GM21786 (cell line): ENCODE data around the gene OVOL3.
"Not testable (repeated sequence)": the region's sequence is repeated elsewhere in the genome, so short reads cannot be mapped to it uniquely, and the experiment has no call there.

Experiments used
- ATAC-seq: cut with Tn5 transposase; IDR thresholded peaks from one replicate; pipeline ENCODE4 v1.9.1; 2021; ENCODE audit not compliant: unreplicated experiment

The OVOL3 gene

GRCh38 chr19:36125557-36125956, 14.6 kb downstream of the OVOL3 start:
- ATAC-seq = no peak

DNA sequence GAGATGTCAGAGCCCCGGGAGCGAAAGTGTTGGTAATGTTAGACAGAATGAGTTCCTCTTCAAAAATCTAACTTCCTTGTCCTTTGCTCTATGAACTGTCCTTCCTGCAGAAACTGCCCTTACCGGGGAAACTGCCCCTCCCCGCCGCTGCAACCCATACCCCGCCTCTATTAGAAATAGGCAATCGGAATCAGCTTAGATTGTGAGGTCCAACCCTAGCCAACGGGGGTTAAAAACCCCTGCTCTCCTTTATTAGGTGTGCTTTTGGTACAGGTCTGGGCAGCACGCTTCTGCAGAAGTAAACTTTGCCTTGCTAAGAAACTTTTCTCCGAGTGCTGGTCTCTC, 17.4 kb downstream of the OVOL3 start:
- peak; percentile 14 for ATAC-seq

DNA sequence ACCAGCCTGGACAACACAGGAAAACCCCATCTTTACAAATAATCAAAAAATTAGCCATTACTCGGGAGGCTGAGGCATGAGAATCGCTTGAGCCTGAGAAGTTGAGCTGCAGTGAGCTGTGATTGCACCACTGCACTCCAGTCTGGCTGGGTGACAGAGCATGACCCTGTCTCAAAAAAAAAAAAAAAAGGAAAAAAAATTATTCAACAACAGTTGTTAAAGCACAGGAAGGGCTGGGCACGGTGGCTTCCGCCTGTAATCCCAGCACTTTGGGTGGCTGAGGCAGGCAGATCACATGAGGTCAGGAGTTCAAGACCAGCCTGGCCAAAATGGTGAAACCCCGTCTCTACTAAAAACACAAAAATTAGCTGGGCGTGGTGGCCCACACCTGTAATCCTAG, 20.3 kb downstream of the OVOL3 start:
- not testable (repeated sequence) for ATAC-seq

- not testable (repeated sequence) for ATAC-seq
Observed at GRCh38 chr19:36134867-36135266, 23.9 kb downstream of the OVOL3 start.

DNA sequence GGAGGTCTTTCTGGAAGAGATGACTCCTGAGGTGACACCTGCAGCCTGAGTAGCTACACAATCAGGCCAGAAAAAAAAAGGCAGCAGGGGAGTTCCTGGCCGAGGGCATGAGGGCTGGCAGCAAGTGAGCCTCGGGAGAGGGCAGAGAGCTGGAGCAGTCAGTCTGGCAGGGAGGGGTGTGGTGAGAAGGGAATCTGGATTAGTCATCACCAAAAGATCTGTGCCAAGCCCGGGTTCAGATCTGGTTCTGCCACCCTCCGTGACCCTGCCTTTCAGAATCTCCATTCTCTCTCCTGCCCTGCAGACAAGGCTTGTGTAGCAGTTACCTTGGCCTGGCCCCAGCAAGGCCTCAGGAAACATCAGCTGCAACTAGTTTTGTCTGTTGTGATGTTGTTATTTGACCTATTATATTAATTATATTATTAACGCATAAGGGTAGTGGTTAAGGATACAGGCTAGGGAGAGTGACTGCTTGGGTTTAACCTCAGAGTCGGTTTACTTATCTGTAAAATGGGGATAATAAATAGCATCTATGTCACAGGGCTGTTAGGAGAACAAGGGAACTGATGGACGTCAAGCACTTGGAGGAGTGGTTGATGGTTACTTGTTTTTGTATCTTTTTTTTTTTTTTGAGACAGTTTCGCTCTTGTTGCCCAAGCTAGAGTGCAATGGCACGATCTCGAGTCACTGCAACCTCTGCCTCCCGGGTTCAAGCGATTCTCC, 26.2 kb downstream of the OVOL3 start:
- ATAC-seq = no peak

GRCh38 chr19:36139120-36139472, 28.2 kb downstream of the OVOL3 start:
- no peak for ATAC-seq

DNA sequence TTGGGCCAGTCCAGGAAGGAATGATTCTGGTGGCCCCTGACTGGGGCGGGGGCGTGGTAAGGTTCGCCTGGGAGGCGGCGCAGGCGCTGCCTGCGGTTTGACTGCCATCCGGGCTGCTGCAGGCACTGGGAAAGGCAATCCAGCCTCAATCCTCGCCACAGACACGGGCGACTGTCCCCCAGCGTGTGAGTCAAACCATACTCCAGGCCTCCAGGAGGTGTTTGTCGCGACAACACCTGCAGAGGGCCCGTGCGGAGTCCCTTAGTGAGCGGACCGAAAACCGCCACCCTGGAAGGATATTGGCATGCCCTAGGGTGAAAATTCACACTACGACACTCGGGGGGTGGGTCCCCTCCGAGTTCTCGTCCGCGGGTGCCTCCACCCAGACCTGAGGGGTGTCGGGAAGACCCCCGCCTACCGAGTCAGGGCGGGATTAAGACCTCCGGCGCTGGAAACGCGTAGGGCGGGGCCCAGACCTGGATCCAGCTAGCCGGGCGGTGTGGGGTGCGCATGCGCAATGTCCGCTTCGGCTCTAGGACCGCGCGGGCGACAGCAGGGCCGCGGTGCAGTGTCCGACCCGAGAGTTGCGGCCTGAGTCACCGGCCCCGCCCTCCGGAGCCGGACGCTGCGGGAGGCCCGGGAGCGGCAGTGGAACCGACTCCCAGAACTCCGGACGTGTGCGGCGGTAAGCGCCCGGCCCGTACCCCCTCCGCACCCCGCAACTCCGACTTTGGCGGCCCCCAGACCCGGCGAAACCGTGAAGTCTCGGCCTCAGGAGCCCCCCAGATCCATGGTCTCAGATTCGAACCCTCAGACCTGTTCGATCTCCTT, 28.7 kb downstream of the OVOL3 start, which contains the start of gene CAPNS1:
Gene CAPNS1 (plus strand): TSS at position 594 of the 831 bp plus-strand sequence. CDS start 946 bp downstream, outside the sequence.
- ATAC-seq = peak; percentile 80

GRCh38 chr19:36140304-36141038, 29.5 kb downstream of the OVOL3 start:
- ATAC-seq = no peak

DNA sequence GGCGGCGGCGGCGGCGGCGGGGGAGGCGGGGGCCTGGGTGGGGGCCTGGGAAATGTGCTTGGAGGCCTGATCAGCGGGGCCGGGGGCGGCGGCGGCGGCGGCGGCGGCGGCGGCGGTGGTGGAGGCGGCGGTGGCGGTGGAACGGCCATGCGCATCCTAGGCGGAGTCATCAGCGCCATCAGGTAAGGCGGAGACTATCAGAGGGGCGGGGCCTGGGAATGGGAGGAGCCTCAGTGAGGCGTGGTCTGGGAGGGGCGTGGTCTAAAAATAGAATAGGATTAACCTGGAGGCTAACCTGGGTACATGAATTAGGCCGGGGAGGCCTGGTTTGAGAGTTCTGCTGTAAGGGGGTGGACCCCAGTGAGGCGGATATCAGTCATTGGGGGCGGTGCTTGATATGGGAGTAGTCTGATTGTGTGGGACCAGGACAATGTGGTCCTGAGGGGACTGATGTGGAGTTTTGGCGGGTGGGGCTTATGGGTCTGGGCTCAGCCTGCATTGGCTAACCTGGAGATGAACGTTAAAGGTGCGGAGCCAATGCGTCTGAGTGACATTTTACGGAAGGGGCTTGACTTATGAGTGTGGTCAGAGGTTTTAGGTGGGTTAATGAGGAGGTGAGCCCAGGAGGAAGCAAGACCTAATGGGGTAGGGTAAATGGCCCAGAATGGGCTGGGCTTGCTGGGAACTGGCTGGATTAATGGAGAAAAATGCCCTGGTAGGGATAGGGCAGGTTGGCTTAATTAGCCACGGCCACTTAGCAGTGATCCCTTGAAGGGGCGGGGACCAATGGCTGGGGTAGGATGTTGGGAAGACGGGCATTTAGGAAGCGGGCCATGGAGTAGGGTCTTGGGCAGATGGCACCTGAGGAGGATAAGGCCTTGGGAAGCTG, 30.3 kb downstream of the OVOL3 start:
- ATAC-seq = no peak

DNA sequence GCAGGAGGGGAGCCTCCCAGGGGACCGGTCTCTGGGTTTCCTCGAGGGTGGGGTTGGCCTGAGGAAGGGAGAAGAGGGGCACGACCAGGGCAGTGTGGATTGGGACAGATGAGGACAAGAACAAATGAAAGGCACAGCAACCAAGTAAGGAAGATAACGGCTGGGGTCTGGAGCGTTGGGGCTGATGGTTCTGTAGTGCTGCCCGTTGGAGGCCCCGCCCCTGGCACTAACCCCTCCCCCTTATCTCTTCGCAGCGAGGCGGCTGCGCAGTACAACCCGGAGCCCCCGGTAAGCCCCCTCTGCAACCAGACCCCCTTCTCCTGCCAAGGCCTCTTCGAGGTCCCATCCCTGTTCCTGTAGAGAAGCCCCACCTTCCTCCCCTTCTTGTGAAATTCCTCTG, 31.1 kb downstream of the OVOL3 start:
- ATAC-seq = no peak

- no peak for ATAC-seq
Observed at GRCh38 chr19:36142496-36142895, 31.6 kb downstream of the OVOL3 start.

GRCh38 chr19:36144624-36145023, 33.7 kb downstream of the OVOL3 start:
- no peak for ATAC-seq

DNA sequence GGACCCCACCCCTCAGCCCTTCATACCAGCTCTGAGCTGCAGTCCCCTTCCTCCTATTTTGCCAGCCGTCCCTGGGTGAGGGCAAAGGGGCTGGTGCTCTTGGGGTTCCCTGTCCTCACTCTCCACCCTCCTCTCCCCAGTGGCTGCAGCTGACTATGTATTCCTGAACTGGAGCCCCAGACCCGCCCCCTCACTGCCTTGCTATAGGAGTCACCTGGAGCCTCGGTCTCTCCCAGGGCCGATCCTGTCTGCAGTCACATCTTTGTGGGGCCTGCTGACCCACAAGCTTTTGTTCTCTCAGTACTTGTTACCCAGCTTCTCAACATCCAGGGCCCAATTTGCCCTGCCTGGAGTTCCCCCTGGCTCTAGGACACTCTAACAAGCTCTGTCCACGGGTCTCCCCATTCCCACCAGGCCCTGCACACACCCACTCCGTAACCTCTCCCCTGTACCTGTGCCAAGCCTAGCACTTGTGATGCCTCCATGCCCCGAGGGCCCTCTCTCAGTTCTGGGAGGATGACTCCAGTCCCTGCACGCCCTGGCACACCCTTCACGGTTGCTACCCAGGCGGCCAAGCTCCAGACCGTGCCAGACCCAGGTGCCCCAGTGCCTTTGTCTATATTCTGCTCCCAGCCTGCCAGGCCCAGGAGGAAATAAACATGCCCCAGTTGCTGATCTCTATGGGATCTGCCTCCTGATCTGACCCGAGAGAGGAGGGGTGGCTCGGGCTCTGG, 38.9 kb downstream of the OVOL3 start:
- no peak for ATAC-seq

DNA sequence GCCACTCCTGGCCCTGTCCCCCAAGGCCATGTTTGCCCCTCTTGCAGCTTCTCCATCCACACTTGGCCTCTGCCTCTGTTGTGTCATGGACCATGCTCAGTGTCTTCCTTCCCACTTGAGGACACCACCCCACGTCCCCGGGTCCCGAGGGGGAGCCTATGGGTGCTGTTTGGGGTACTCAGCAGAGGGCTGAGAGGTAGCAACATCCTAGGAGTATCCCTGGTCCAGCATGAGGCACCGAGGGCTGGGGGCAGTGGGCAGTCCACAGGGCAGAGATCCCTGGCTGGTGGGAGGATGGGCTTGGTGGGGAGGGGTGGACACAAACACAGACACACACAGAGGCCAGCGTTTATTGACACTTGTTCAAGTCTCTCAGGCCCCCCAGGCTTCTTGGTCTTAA, 39.6 kb downstream of the OVOL3 start:
- no peak for ATAC-seq

GRCh38 chr19:36151144-36152018, 40.4 kb downstream of the OVOL3 start:
- no peak for ATAC-seq

- no peak for ATAC-seq
Observed at GRCh38 chr19:36152019-36152351, 41.0 kb downstream of the OVOL3 start.

GRCh38 chr19:36152352-36153091, 41.6 kb downstream of the OVOL3 start, which contains the start of gene COX7A1:
TSS of gene COX7A1 (minus strand) at chr19:36152447. CDS start at chr19:36152407, 40 bp downstream.
- no peak for ATAC-seq

- no peak for ATAC-seq
Observed at GRCh38 chr19:36153126-36153525, 42.2 kb downstream of the OVOL3 start.
